Measurements from ENCODE around the gene SLC22A16.
"Not testable (repeated sequence)": the region's sequence is repeated elsewhere in the genome, so short reads cannot be mapped to it uniquely, and the experiment has no call there.

The SLC22A16 gene

GRCh38 chr6:110512991-110513390 is 36.6 kb upstream of the SLC22A16 start:
- Histone ChIP-seq H3K4me3 (ENCODE audit: low read depth, low read length) (no peak overlapping the region), H3K36me3 (replicated peaks) (no peaks in the 10 kb centered on the region), H3K27ac (no peak overlapping the region), H3K27me3 (replicated peaks) (no peaks in the 10 kb centered on the region)
- no peak for TF ChIP-seq CTCF (IDR thresholded peaks at IDR 0.05; ENCODE audit: low read depth, low read length, missing control alignments)
- in situ Hi-C loops (cut with HindIII; ENCODE audit: low pct_ligation_motif_present, low sequenced_read_pairs) = no loop called here
- no peak for DNase-seq

- in situ Hi-C loops (cut with HindIII; ENCODE audit: low pct_ligation_motif_present, low sequenced_read_pairs); H3K36me3 ChIP-seq (replicated peaks); H3K4me3 ChIP-seq (ENCODE audit: low read depth, low read length); H3K27me3 ChIP-seq (replicated peaks); DNase-seq; H3K27ac ChIP-seq: not testable (repeated sequence)
Measured at GRCh38 chr6:110512549-110512948, 36.1 kb upstream of the SLC22A16 start.

GRCh38 chr6:110511401-110511800 is 35.0 kb upstream of the SLC22A16 start:
- DNase-seq = no peak
- TF ChIP-seq CTCF (IDR thresholded peaks at IDR 0.05; ENCODE audit: low read depth, low read length, missing control alignments) = no peak
- Histone ChIP-seq H3K36me3 (replicated peaks) (no peaks in the 10 kb centered on the region), H3K27ac (no peak overlapping the region), H3K4me3 (ENCODE audit: low read depth, low read length) (no peak overlapping the region), H3K27me3 (replicated peaks) (no peaks in the 10 kb centered on the region)
- in situ Hi-C loops (cut with HindIII; ENCODE audit: low pct_ligation_motif_present, low sequenced_read_pairs) = no loop called here

- peak overlapping the region; percentile 72 for H3K27ac ChIP-seq
- no peak for TF ChIP-seq CTCF (IDR thresholded peaks at IDR 0.05; ENCODE audit: low read depth, low read length, missing control alignments)
- in situ Hi-C loops (cut with HindIII; ENCODE audit: low pct_ligation_motif_present, low sequenced_read_pairs) = no loop called here
- H3K27me3 ChIP-seq (replicated peaks) = no peaks in the 10 kb centered on the region
- peak; percentile 97 for DNase-seq
- no peaks in the 10 kb centered on the region for H3K36me3 ChIP-seq (replicated peaks)
- H3K4me3 ChIP-seq (ENCODE audit: low read depth, low read length) = no peak overlapping the region
Measured at GRCh38 chr6:110509617-110510241, 33.3 kb upstream of the SLC22A16 start.

GRCh38 chr6:110504891-110505290 is 28.5 kb upstream of the SLC22A16 start:
- H3K36me3 ChIP-seq (replicated peaks); H3K27me3 ChIP-seq (replicated peaks); in situ Hi-C loops (cut with HindIII; ENCODE audit: low pct_ligation_motif_present, low sequenced_read_pairs); DNase-seq; H3K4me3 ChIP-seq (ENCODE audit: low read depth, low read length); H3K27ac ChIP-seq: not testable (repeated sequence)

GRCh38 chr6:110495949-110496348 is 19.5 kb upstream of the SLC22A16 start:
- TF ChIP-seq CTCF (IDR thresholded peaks at IDR 0.05; ENCODE audit: low read depth, low read length, missing control alignments) = no peak
- no peak overlapping the region for H3K4me3 ChIP-seq (ENCODE audit: low read depth, low read length)
- H3K27ac ChIP-seq = no peak overlapping the region
- in situ Hi-C loops (cut with HindIII; ENCODE audit: low pct_ligation_motif_present, low sequenced_read_pairs) = no loop called here
- DNase-seq = no peak
- H3K27me3 ChIP-seq (replicated peaks) = no peaks in the 10 kb centered on the region
- H3K36me3 ChIP-seq (replicated peaks) = no peaks in the 10 kb centered on the region

GRCh38 chr6:110493253-110493800 is 16.9 kb upstream of the SLC22A16 start:
- DNase-seq = no peak
- in situ Hi-C loops (cut with HindIII; ENCODE audit: low pct_ligation_motif_present, low sequenced_read_pairs) = no loop called here
- Histone ChIP-seq H3K27ac (no peak overlapping the region), H3K36me3 (replicated peaks) (no peaks in the 10 kb centered on the region), H3K27me3 (replicated peaks) (no peaks in the 10 kb centered on the region), H3K4me3 (ENCODE audit: low read depth, low read length) (no peak overlapping the region)
- TF ChIP-seq CTCF (IDR thresholded peaks at IDR 0.05; ENCODE audit: low read depth, low read length, missing control alignments) = no peak
